SU-DHL-6 (cell line): Measurements from ENCODE around the gene SEC63.

ENCODE experiments used
- CTCF ChIP-seq: fragments of 200-600 bp; sonication (generic); IDR thresholded peaks from one replicate; pipeline ENCODE4 v1.5.1; 2017; ENCODE audit warnings: antibody characterized with exemption, mild to moderate bottlenecking, low read length, moderate library complexity; ENCODE audit not compliant: insufficient read depth, poor library complexity, severe bottlenecking
- EZH2phosphoT487 ChIP-seq: fragments of 200-600 bp; sonication (generic), shearing (Covaris generic); conservative IDR thresholded peaks from 2 replicates; pipeline ENCODE4 v1.6.1; 2018; ENCODE audit warnings: mild to moderate bottlenecking, antibody characterized with exemption, low read length, moderate library complexity, mixed read lengths

GRCh38 chr6:107823047-107823557, 134.9 kb downstream of the SEC63 start:
- no peak for TF ChIP-seq CTCF
- TF ChIP-seq EZH2phosphoT487 = no peak
